GM18526 (cell line): Measurements from ENCODE around the gene OR7G2.

ENCODE experiments used
- POLR2A ChIP-seq: IDR thresholded peaks from 3 replicates; pipeline ENCODE4 v1.6.1; 2011; ENCODE audit not compliant: insufficient read length; ENCODE audit errors: extremely low read depth

OR7G2 gene

DNA sequence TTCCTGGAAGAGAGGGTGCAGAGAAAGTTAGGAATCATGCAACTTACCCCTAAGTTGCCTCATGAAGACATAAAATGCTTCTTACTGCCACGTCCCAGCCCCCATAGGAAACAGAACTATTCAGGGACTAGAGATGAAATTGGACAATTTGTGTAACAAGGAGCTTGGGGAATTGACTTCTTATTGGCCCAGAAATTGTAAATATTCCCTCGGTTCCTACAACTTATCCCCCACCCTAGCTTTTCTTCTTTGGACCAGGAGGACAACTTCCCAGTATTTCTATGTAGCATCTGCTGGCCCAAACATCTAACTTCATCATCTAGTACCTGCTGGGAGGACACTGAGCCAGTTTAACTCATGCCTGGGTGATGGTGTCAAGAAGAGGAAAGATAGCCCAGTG lies 20.5 kb downstream of the OR7G2 start, which contains the start of gene OR1M1:
Gene OR1M1 (plus strand): TSS at position 301 of the 400 bp plus-strand sequence. CDS start 6,184 bp downstream, outside the sequence.
- no peak for TF ChIP-seq POLR2A

DNA sequence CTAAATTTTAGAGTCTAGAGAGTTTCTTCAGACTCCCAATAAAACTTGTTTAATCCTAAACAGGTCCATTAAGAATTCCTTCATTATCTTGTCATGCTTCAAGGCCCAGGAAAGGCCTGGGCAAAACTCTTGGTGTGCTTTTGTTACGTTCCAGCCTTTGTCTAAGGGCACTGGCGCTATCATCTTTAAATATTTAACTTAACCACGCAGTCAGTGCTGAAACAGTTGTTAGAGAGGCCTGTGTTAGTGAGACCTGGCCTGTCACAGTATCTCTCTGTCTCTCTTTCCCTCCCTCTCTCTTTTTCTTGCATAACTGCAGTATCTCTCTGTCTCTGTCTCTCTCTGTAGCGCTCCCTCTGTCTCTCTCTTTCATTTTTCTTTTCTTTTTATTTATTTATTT lies 28.6 kb downstream of the OR7G2 start:
- no peak for TF ChIP-seq POLR2A

DNA sequence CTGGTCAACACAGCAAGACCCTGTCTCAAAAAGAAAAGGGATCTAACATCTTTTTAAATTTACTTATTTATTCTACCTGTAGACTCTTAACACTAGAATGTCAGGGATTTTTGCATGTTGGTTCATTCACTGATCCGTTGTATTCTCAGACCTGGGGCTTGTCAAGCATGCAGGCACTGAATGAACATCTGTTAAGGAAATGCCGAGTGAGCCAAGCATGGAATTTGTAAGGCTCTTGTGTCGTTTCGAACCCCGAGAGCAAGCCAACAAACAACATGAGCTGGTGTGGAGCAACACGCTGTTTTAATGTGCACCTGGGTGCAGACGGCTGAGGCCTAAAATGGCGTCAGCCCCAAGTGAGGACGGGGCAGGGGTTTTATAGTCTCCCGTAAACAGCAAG lies 30.4 kb downstream of the OR7G2 start:
- TF ChIP-seq POLR2A, result no peak

DNA sequence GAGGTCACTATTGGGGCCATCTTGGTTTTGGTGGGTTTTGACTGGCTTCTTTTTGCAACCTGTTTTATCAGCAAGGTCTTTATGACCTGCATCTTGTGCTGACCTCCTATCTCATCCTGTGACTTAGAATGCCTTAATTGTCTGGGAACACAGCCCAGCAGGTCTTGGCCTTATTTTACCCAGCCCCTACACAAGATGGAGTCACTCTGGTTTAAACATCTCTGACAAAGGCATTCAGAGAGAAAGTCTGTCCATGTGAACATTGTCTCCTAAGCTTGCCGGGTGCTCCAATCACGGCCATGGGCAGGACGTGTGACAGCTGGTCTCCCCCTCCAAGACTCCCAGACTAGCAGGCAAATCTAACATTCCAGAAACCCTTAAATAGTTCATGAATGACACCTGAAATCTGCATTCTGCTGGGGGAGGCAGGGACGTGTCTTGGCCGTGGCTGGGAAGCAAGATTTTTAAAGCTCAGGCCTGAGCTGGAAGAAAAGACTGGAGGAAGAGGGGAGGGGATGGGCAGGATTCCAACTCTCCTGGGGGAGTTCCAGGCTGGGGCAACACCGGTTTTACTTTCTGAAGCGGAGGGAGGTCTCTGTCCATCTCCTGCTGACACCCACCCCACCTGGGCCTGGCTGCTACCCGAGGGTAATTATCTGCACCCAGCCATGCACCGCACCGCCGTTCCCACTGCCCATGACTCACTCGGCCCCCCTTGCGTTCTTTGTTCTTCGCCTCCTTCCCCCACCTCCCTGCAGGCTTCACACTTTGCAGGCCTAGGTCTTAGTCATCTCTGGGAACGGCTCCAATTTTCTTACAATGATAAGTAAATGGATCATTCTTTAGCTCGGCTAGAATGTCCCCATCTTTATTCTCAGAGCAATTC lies 32.0 kb downstream of the OR7G2 start:
- no peak for TF ChIP-seq POLR2A

DNA sequence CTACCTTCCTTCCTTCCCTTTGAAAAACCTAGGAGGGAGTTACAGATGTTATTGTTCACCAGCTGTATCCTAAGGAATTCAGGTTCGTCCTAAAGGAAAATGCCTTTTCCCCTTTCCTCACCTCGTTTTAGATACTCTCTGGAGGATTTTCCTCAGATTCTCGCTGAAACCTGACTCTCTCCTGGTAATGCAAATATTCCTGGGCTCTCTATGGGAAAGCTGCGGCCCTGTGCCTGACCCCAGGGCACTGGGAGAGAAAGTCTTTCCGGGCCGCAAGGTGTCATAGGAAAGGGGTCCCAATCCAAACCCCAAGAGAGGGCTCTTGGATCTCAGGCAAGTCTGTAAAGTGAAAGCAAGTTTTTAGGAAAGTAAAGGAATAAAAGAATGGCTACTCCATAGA lies 33.5 kb downstream of the OR7G2 start:
- TF ChIP-seq POLR2A, result no peak

DNA sequence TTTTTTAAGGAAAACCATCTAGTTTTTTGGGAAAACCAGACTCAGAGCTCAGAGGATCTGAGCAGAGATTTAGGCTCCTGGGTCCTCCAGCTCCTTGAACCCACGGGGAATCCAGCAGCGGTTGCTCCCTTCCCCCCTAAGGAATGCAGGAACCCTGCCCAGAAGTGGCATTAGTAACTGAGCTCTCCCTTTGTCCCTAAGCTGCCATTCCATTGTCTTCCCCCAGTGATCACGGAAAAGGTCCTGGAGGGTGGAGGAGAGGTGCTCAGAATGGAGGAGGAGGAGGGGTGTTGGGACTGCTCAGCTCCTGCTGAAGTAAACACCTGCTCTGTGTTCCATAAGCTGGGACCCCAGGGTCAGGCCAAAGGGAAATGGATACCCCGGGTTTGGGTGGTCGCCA lies 37.2 kb downstream of the OR7G2 start:
- no peak for TF ChIP-seq POLR2A

DNA sequence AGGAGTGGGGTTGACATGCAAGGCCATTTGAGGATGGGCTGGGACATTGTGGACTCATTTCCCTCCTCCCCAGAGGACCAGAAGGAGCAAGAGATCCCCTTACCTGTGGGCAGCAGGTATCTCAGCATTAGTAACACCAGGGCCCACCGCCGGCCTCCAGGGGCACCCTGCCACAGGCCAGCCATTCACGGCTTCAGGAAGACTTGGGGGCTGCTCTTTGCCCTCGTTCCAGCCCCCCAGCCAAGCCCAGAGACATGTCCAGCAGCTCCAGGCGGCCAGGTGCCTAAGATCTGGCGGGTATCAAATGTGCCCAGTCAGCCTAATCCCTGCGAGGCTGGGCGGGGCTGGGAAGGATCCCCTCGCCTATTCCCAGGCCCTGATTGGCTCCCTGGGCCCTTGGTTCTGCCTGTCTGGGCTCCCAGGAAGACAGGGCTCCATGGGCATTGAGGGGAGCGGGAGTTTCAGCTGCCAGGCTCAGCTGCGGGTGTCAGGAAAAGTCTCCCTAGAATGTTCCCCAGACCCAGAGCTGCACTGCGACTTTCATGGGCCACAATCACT lies 41.7 kb downstream of the OR7G2 start:
- TF ChIP-seq POLR2A, result no peak

DNA sequence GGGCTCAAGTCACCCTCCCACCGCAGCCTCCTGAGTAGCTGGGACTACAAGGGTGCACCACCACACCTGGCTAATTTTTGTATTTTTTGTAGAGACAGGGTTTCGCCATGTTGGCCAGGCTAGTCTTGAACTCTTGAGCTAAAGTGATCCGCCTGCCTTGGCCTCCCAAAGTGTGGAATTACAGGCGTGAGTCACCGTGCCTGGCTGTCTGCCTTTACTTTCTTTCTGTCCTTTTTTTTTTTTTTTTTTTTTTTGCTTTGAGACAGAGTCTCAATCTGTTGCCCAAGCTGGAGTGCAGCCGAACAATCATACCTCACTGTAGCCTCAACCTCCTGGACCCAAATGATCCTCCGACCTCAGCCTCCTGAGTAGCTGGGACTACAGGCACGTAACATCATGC lies 45.4 kb downstream of the OR7G2 start:
- no peak for TF ChIP-seq POLR2A

DNA sequence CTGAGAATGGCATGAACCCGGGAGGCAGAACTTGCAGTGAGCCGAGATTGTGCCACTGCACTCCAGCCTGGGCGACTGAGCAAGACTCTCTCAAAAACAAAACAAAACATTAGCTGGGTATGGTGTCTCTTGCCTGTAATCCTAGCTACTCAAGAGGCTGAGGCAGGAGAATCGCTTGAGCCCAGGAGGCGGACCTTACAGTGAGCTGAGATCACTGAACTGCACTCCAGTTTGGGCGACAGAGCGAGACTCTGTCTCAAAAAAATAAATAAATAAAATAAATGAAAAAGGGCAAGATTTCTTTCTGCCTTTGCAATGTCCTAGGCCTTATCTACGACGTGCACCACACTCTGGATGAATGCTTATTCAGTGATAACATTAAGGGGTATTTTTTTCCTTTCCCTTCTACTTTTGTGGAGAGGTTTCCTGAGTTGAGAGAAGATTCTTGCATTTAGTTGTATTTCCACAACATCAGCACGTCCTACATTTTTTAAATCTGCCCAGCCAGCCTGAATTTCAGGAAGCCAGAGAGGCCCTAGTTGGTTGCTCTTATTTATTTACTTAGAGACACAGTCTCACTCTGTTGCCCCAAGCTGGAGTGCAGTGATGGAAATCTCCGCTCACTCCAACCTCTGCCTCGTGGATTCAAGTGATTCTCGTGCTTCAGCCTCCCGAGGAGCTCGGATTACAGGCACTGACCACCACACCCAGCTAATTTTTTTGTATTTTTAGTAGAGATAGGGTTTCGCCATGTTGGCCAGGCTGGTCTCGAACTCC lies 46.5 kb downstream of the OR7G2 start:
- TF ChIP-seq POLR2A, result no peak

DNA sequence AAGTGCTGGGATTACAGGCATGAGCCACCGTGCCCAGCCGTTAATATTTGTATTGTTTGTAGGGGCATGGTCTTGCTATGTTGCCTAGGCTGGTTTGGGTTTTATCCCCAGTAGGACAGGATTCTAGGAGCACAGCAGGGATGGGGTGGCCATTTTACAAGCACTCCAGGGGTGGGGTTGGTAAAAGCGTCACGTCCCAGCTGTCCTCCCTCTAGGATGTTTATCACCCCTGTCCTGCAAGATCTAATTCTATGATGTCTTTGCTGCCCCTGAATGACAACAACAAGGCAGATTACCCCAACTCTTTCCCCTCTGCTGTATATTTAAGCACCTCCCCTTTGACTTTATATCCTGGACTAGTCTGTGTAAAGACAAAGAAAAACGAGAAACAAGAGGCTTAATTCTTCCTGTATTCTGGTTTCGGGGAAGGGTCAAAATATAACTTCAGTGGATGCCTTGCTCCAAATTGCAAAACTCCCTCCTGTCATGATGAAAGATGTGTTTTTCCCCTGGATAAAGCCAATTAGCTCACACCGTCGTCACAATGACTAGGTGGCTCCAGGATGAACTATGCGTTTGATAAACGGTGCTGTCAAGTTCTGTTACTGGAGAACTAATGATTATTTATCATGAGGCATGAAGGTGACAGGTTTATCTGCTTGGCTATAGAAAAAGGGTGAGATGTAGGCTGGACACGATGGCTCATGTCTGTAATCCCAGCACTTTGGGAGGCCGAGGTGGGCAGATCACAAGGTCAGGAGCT lies 48.2 kb downstream of the OR7G2 start:
- no peak for TF ChIP-seq POLR2A

DNA sequence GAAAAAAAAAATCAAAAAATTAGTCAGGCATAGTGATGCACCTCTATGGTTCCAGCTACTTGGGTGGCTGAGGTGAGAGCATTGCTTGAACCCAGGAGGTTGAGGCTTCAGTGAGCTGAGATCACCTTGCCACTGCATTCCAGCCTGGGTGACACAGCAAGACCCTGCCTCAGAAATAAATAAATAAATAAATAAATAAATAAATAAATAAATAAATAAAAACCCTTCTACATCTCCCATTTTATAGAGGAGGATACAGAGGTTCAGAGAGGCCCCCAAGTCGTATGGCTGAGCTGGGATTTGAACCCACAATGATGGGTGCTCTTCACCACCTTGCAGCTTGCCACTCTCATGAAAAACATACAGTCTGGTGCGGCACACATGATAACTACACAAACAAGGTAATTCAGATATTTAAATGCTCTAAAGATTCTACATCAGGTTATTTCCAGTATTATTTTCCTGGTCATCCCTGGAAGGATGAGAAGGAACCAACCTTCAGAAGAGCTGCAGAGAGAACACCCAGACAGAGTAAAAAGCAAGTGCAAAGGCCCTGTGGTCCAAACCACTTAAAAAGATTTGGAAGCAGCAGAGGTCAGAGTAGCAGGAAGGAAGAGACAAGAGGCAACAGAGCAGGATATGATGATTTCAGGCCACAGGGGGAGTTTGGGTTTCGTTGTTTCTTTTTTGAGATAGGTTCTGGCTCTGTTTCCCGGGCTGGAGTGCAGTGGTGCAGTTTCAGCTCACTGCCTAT lies 49.6 kb downstream of the OR7G2 start:
- TF ChIP-seq POLR2A, result no peak

DNA sequence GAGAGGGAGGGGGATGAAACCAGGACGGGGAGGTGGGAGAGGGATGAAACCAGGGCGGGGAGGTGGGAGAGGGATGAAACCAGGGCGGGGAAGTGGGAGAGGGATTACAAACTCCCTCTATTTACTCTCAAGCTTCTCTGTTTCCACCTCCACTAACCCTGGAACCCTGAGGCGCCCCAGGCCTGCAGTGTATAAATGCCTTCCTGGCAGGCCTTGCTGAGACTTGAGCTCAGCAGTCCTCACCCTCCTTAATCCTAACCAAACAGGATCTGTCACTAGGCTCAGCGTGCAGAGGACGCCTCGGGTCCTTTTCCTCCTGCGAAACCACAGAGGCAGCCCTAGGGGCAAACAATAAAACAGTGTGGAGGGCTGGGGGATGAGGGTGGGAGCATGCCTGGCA lies 52.5 kb downstream of the OR7G2 start:
- TF ChIP-seq POLR2A, result no peak

DNA sequence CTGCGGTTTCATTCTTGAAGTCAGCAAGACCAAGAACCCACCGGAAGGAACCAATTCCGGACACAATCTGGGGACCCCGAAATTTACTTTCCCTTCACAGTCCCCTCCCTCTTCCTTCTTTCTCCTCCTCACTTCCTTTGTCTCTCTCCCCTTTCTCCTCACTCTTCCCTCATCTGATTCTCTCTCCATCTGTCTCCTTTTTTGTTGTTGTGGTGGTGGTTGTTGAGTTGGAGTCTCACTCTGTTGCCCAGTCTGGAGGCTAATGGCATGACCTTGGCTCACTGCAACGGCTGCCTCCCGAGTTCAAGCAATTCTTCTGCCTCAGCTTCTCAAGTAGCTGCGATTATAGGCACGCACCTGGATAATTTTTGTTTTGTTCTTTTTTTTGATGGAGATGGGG lies 53.1 kb downstream of the OR7G2 start:
- TF ChIP-seq POLR2A, result no peak

DNA sequence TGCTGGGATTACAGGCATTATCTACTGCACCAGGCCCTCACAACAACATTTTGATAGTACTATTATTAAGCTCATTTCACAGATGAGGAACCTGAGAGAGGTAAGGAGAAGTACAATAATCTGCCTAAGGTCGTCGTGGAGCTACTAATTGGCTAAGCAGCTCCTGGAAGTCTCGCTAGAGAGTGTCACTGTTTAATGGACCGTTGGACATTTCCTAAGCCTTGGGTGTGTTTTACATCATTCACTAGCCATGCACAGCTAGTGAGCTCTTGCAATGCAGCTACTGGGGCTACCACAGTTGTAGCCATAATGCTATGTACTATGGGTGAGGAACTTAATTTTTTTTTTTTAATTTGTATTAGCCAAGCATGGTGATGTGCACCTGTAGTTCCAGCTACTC lies 54.4 kb downstream of the OR7G2 start:
- TF ChIP-seq POLR2A, result no peak
